Stimulated activated CD4-positive, alpha-beta T cell treated with anti-CD3 and anti-CD28 coated beads, Interleukin-1b, Interleukin-23, amount 100 ng/mL, for 4 hours (primary cell): ENCODE results near the gene MAGOH.
"Not testable (repeated sequence)": the region's sequence is repeated elsewhere in the genome, so short reads cannot be mapped to it uniquely, and the experiment has no call there.

Experiments
- DNase-seq, 2 donors: peaks; one replicate each; pipeline ENCODE4 v3.0.0-alpha.2; 2020; ENCODE audit warnings: low read depth in 2 of 2

The MAGOH gene

DNA sequence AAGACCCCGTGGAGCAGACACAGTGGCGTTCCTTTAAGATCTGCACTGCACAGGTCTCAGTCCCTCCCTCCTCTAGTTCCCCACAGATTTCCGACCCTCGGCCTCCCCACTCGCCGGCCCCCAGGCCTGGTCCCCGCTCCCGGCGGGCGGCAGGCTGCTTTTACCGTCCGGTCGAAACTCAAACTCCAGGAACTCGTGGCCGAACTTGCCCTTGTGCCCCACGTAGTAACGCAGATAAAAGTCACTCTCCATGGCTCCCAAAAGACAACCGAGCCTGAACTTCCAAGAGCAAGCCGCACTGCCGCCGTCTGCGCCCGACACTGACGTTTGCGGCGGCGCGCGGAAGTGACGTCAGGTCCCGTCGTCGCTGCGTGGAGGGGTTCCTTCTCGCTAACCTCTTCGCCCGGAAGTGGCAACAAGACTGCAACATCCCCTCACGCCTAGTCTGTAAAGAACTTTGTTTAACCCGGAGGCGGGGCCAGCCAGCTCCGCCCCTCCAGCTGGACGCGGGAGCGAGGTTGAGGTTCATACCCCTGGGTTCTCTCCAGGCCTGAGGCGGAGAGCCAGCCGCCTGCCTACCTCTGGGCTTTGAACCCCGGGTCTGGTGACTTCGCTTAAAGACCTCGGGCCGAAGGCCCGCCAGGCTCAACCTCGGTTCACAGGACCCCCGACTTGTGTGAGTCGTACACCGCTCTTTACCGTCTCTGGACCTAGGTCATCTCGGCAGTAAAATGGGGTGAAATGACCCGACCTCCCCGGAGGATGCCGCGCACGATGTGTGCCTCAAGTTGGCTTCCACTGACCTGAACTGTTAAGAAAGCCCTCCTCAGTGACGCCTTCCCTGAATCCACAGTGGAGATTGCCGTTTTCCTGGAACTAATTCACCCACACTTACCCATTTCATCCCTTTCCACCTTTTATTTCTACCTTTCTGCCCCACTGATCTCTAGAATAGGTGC, at the start of gene MAGOH:
Gene MAGOH, minus strand, starts transcription at position 322 of the 959 bp plus-strand sequence. Its CDS starts 70 bp downstream, at position 252.
- peak; percentile 90 for DNase-seq

DNA sequence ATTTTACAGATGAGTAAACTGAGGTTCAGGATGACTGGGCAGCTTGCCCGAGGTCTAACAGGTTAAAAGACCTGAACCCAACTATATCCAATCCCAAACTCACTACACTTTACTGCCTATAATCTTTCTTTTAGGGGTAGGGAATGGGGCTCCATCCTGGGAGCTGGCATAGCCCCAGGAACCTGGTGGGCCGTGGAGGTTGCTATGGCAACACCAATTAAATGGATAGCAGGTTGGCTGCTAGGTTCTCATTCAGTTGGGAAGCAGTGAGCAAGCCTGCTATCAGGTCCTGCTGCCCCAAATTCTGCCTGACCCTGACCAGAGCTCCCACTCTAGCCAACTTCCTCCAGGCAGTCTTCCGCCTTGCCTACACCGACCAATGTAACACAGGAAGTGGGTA, 48.6 kb upstream of the MAGOH start:
- no peak for DNase-seq

DNA sequence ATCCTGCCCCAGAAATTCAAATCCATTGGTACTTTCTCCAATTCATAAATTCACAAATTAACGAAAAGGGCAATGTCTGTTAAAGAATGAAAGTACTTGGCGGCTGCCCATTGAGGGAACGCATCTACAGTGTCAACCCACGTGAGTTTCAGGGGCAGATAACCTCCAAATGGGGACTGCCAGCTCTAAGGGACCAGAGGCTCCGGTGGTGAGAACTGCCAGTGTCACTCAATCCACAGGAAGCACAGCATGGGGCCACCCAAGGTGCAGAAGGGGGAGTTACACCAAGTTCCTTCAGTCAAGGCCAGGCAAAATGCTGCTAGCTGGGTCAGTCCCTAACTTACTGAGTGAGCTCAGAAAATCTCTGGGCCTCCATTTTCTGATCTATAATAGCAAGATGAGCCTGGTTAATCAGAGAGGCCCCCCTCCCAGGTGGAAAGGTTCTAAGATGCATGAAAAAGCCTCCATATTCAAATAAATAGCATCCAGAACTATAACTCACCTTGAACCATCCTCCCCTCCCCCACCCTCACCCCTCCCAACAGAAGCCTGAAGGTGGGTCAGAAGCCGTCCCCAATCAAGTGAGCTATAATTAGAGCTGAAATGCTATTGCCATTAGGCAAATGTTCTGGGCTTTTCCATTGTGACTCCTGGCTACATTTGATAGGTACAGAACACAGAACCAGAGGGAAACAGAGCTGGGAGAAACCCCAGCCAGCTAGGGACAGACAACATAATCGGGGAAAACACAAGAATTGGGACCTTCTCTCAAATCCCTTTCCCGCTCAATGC, 47.8 kb upstream of the MAGOH start:
- DNase-seq, result no peak

DNA sequence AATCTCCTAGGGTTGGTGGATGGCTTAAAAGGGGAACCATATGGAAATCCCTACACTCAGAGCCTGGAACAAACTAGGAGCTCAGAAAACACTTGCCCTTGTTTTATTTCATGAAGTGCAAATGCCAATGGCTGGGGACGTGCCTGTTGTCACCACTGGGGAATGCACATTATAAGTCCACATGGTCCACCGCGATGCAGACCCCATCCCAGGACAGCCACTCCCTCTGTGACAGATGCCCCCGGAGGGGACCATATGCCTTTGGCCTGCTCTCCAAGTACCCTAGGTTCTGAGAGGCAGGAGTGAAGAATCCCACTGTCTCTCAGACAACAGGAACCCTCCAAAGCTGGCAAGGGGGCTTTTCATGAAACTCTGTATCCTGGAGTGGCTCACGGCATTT, 47.2 kb upstream of the MAGOH start:
- no peak for DNase-seq

DNA sequence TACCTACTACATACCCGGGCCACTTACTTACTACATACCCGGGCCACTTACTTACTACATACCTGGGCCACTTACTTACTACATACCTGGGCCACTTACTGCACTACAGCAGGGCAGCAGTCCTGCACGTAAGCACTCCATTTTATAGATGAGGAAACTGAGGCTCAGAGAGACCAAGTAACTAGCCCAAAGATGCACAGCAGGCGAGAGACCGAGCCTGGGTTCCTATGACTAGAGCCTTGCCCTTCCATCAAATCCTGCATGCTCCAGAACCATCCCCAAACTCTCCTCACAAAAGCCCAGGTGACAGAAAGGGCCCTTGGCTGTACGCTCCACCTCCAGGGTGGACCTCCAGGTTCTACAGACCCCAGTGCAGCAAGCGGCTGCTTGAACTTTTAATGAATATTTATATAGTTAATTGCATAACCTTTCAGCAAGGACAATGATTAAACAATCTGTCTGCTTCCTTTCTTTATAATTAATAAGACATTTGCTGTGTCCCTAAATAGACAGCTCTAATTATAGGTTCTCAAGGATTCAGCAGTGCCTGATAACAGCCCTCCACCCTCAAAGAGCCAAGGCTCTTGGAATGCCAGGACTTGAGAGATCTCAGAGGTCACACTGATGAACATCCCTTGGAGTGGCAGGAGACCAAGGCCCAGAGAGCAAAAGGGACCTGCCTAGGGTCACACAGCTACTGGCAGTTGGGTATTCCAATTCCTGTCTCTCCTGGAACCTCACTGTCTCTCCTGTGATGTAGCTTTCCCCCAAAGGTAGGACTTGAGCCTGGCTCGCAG, 46.1 kb upstream of the MAGOH start:
- no peak for DNase-seq

DNA sequence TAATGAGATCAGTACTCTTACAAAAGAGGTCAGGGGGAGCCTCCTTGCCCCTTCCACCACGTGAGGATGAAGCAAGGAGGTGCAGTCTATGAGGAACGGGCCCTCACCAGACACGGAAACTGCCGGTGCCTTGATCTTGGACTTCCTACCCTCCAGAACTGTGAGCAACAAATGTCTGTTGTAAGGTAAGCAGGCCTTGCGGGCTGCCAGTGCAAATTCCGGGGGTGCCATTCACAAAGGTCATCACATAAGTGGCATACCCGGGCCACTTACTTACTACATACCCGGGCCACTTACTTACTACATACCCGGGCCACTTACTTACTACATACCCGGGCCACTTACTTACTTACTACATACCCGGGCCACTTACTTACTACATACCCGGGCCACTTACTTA, 44.8 kb upstream of the MAGOH start:
- not testable (repeated sequence) for DNase-seq

DNA sequence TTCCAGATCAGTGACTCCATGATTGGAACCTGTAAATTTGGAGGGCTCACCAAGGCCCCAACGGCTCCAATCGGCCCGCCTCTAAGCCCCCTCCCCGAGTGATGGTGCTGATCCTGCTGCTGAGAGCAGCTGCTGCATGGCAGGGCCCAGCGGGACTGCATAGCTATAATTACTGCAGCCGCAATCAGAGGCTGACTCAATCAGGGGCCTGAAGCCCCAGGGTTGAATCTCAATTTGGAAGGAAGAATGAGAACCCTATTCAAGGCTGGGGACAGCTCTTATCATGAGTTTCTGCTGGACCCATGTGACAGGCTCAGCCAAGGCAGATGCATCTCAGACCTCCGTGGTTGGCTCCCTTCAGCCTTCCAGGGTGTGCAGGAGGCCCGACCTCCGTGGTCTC, 42.8 kb upstream of the MAGOH start:
- DNase-seq, result no peak

DNA sequence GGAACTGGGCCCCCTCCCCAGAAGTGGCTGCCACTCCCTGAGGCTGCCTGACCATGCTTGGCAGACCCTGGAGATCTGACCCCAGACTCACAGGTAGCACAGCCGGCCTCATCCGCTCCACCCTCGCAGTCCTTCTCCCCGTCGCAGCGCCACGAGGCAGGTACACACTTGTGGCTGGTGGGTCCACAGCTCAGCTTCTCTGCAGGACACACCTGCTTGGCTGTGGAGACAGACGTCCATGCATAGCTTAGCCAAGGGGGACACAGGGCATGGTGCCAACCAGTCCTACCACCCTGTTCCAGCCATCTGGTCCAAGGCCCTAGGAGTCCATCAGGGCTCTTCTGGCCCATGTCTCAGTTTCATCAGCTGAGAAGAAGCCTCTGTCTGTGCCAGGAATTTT, 42.2 kb upstream of the MAGOH start:
- DNase-seq, result no peak

DNA sequence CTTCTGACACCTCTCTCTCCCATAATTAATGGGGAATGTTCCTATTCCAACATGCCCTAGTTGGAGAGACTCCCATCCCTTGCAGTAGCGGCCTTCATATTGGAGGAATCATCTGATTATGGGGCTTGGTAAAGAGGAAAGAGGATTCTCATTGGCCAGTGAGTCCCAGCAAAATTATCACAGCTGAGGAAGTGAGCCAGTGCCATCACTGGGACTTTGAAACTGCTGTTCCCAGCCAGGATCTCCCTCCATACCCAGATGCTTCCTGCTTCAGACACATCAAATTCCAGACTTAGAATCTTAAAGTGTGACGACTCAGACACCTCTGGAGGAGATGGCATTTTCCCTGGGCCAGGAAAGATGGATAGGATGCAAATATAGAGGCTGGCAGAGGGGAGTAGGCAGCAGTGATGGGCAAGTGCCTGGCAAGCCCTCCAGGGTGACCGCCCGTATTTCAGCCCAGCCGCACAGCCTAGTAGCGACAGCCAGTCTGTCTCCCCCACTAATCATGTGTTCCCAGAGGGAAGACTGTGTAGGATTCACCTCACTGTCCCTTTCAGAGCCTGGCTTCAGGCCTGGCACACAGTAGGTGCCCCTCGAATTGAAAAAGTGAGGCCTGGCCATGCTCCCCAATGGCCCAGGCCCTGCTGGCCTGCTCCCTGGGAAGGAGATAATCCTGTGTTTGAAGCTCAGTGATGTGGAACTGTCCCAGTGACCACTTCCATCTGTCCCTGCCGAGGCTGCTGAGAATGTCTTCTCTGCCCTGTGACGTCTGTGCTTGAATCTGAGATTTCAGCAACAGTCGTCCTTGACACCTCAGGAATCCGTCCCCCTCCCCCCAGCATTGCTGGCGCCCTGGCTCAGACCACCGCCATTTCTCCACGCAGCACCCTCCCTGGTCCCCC, 41.2 kb upstream of the MAGOH start:
- no peak for DNase-seq

DNA sequence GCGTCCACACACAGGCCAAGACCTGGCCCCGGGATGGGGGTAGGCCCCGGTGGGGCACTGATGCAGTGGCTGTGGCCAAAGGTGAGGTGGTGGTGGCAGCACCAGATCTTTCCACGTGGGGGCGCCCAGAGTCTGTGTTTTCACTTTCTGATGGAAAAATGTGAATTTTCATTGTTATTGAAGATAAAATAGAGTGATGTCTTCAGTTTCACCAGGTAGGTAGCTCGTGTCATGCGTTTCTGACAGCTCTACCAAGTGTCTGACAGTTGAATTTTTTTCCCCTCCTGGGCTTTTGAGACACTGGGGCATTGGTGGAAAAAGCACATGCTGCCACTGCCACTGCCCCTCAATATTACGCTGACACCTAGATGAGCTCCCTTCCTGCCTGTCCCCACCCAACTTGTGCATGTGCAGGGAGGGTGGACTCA, 40.0 kb upstream of the MAGOH start:
- peak; percentile 68 to 74 for DNase-seq

DNA sequence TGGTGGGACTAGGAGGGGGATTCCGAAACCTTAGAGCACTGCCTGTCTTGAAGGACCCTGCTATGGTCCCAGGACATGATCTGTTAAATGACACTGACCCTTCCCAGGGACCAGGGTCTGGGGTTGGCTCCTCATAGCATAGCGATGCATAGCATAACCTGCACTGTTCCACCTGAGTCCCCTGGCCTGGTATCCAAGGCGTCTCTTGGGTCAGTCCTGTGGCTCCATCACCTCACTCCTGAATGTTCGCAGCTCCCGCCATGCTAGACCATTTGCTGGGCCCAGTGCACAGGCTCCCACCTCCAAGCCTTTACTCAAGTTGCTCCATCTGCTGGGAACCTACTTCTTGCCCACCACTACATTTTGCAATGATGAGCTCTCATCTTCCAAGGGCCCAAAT, 39.0 kb upstream of the MAGOH start:
- DNase-seq, result no peak

DNA sequence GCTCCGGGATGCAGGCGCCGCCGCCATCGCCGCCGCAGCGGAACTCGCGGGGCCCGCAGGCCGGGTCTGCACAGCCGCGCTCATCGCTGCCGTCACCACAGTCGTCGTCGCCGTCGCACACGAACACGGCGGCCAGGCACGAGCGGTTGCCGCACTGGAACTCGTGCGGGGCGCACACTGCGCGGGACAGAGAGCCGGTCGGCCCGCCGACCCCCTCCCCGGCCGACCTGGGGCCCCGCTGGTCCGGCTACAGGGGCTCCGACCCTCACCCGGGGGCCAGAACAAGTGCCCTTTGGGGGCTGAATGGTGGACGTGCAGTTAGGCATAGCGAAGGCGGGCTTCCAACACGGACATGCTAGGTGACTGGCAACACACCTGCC, 38.6 kb upstream of the MAGOH start:
- no peak for DNase-seq

DNA sequence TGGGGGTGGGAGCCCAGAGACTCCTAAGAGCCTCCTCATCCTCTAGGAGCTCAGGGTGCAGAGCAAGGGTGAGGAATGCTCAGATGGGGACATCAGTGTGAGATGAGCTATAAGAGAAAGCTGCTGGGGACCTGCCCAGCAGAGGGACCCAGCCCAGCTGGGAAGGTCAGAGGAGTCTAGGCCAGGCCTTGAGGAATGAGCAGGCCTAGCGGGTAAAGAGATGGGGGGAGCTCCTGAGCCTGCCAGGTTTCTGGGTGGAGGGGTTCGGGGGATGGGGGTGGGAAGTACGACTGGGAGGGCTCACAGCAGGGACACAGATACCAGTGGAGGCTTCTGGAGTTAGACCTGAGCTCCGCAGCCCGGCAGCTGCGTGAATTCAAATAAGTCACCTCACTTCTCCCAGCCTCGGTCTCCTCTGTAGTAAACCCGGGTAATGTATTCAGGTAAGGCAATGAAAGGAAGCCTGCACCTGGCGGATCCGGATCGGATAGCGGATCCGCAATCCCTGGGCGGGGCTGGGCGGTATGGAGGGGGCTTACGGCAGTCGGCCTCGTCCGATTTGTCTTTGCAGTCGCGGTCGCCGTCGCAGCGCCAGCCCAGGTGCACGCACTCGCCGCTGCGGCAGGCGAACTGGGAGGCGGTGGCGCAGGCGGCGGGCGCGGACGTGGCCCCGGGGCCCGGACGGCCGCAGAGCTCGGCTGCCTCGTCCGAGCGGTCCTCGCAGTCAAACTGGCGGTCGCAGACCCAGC, 38.0 kb upstream of the MAGOH start:
- DNase-seq, result no peak

DNA sequence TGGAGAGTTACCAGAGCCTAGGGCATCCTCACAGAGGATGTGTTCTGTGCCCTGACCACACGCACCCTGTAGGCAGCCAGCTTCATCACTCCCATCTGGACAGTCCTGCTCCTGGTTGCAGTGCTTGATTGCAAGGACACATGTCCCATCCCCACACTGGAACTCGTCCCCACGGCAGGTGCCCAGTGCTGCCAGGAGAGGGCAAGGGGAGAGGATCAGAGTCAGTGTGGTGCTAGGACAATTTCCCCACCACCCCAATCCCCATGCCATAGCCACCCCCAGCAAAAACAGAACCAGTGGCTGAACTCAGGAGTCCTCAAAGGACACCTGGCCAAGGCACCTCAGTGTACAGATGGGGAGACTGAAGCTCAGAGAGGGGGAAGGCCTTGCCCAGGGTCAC, 37.2 kb upstream of the MAGOH start:
- DNase-seq, result no peak

DNA sequence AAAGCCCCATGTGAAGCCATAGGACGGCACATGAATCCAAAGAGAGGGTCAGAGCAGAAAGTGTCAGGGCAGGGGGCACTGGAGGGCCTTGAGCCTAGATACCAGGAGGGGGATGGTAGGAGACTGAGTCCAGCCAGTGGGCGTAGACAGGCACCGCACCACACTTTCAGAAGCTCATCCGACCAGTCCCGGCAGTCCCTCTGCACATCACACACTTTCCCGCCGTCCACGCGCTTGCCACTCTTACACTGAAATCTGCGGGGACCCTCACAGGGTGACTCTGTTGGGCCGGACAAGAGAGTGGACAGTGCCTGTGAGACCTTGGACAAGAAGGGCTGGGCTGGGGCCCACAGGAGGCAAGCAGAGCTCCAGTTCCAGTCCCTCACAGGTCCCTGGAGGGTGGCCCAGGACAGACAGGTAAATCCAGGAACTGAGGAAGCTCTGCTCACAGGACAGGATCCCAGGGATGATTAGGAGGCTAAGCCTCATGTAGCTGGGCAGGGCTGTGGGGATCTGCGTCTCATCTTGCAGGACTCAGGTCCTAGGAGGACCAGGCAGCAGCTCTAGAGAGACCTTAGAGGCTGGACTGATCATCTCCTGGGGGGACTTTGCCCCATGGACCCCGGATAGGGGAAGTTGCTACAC, 36.3 kb upstream of the MAGOH start:
- DNase-seq, result no peak

DNA sequence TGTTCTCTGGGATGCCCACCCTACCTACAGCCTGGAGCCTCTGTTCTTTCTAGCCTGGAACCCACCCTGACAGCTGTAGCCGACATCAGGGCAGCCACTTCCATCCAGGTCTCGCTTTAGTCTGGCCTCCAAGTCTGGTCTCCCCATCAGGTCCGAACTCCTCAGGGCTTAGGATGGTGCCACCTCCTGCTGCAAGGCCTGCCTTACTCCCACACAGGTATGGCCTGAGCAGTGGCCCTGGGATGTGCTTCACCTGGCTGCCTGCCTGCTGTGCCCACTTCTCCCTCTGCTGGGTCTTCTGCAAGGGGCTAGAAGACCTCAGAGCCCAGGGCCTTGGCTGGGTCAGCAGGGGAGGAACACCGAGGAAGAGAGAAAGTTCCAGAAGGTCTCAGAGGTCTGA, 35.7 kb upstream of the MAGOH start:
- no peak for DNase-seq

DNA sequence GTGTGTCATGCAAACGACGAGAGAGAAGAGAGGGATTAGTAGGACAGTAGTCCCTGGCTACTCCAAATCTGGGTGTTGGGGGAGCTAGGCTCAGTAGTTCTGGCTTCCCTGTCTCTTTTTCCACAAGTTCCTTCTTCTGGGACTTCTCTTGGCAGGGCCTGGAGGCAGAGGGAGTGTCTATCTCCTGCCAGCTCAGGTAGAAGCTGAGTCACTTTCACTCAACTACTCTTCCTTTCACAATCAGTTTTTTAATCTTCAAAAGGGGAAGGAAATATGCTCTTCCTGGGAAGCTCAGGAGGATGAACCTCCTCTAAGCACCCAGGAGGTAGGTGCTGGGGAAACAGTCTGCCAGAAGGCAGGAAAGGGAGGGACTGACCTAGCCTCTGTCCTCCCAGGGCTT, 35.2 kb upstream of the MAGOH start:
- DNase-seq, result no peak

DNA sequence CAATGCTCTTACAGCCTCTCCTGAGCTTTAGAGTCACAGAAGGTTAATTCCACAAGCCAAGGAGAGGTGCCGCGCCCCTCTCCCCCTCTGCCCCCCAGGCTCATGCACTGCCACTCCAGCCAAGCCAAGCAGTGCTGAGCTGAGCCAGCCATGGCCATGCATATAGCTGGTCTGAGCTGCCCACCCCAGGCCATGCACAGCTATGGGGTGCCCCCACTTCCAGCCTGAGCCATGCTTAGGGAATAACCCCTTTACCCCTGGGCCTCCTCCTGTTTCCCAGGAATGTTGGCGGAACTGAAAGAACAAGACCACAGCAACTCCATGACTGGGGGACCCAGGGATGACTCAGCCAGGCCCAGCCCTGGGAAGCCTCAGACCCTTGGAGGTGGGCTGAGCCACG, 34.0 kb upstream of the MAGOH start:
- DNase-seq, result no peak

DNA sequence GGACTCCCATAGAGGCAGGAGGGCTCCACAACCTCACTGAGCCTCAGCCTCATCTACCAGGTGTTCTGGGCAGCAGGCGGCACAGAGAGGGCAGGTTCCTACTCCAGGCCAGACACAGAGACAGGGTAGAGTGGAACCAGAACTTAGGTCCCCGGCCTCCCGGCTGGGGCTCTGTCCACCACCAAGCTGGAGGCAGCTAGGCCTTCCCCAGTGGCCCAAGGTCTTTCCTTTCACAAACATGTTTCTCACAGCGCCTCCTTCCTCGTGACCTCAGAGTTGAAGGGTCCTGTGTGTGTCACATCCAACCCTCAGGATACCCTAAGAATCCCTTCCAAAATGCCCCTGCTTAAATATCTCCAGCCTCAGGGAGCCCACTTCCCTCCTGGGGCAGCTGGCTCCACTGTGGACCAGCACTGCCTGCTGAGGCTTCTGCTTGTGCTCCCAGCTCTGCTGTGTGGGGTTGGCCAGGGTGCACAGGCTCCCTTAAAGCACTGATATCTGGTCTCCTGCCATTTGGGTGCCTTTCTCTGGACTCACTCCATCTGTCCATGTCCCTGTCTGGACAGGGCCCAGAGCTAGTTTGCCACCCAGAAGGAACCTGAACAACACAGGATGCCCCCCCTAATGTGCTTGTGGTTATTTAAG, 33.2 kb upstream of the MAGOH start:
- DNase-seq, result no peak
